Central memory CD8-positive, alpha-beta T cell (primary cell): ENCODE measurements around the gene OGFRL1.

Experiments used
- ATAC-seq: fragments of 150-1000 bp; cut with Tn5 transposase; replicated peaks from 2 replicates; pipeline ENCODE4 v1.10.0; 2022; ENCODE audit warnings: mild to moderate bottlenecking, moderate FRiP score, moderate number of reproducible peaks; ENCODE audit not compliant: poor library complexity, severe bottlenecking; ENCODE audit errors: extremely low read depth
- DNase-seq, 2 donors: peaks; one replicate each; pipeline ENCODE4 v3.0.0; 2021; ENCODE audit warnings: low spot score in 2 of 2
- H3K27ac Mint-ChIP-seq: one replicate; pipeline ENCODE4 v1.8.0; 2022; ENCODE audit warnings: low read depth, mild to moderate bottlenecking, moderate library complexity, mixed read lengths
- H3K27me3 Mint-ChIP-seq: one replicate; pipeline ENCODE4 v1.8.0; 2022; ENCODE audit warnings: mixed read lengths
- H3K36me3 Mint-ChIP-seq: one replicate; pipeline ENCODE4 v1.8.0; 2022; ENCODE audit warnings: mild to moderate bottlenecking, moderate library complexity, mixed read lengths; ENCODE audit not compliant: insufficient read depth
- H3K4me1 Mint-ChIP-seq: one replicate; pipeline ENCODE4 v1.8.0; 2022; ENCODE audit warnings: mixed read lengths
- H3K4me3 Mint-ChIP-seq: one replicate; pipeline ENCODE4 v1.8.0; 2022; ENCODE audit warnings: mild to moderate bottlenecking, moderate library complexity, mixed read lengths
- H3K9me3 Mint-ChIP-seq: one replicate; pipeline ENCODE4 v1.8.0; 2022; ENCODE audit warnings: mixed read lengths

Gene OGFRL1

DNA sequence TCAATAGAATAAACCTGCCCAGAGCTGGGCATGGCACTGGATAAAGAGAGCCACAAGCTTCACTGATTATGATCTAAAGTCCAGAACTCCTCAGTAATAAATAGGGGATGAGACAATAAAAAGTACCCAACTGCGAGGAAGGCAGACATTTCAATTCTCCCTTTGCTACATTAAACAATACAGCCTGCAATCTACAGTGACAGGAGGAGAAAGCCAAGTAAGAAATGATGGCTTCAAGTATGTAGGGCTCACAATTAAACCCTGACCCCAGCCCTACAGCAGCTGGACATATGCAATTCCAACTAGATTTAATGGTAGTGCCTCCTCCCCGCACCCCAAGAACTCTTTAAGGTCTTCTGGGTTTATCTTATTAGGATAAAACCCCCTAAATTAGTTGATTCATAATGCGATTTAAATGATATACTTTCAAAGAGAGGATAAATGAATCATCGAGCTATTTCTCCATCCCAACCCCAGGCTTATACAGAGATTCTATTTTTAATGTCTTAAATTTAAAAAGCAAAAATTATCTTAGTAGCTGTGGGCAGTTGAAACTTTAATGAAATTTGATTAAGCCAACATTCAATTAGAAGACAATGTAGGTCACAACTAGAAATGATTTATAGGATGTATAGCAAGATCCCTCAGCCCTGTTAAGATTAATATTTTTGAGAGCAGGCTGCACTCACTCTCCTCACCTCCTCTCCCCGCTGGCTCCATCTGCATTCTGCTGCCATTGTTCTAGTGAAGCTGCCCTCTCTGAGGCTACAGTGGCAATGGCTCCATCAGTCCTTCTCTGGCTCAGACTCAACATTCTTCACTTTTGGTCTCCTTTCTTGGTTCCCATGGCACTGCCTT, 57.1 kb downstream of the OGFRL1 start:
- H3K9me3 Mint-ChIP-seq: no peaks in the 10 kb centered on the region
- H3K27me3 Mint-ChIP-seq: peaks cover 28% of the 10 kb centered on the region
- ATAC-seq: no peak
- no peak overlapping the region for H3K27ac Mint-ChIP-seq
- DNase-seq: no peak
- H3K4me3 Mint-ChIP-seq: no peak overlapping the region
- no peaks in the 10 kb centered on the region for H3K36me3 Mint-ChIP-seq
- no peaks in the 10 kb centered on the region for H3K4me1 Mint-ChIP-seq

DNA sequence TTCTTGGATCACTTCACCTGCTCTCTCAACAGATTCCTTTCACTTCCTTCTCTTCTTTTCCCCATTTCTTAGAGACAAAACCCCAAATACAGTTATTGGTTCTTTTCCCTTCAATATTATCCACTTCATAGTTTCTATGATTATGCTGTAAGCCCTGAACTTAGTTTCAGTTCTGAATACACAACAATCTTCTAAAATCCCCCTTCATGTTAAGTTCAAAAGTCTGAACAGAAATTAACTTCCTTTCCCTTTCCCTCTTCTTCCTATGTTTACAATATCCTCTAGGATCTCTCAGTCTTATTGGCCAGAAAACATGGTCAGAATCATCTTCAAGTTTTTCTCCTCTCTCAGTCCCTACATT, 57.7 kb downstream of the OGFRL1 start:
- DNase-seq: no peak
- Mint-ChIP-seq H3K27me3 (peaks cover 28% of the 10 kb centered on the region), H3K4me1 (no peaks in the 10 kb centered on the region), H3K4me3 (no peak overlapping the region), H3K36me3 (no peaks in the 10 kb centered on the region), H3K27ac (no peak overlapping the region), H3K9me3 (no peaks in the 10 kb centered on the region)
- ATAC-seq: no peak

DNA sequence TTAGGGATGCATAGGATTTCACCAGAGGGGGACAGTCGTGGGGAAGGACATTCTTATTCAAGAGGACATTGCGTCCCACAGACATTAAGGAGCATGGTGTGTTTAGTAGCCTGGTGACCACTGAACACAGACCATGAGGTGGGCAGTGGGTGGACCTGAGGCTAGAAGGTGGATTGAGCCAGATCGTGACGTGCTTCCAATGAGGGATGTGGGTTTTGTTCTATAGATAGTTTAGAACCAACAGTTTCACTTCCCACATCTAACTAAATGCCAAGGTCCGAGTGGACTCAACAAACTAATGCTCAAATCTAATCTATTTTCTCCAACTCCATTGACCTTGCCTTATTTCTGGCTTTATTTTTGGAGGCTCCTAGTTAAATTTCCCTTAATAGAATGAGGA, 58.5 kb downstream of the OGFRL1 start:
- Mint-ChIP-seq H3K9me3 (no peaks in the 10 kb centered on the region), H3K36me3 (no peaks in the 10 kb centered on the region), H3K27ac (no peak overlapping the region), H3K27me3 (peaks cover 28% of the 10 kb centered on the region), H3K4me3 (no peak overlapping the region), H3K4me1 (no peaks in the 10 kb centered on the region)
- ATAC-seq: no peak
- no peak for DNase-seq

DNA sequence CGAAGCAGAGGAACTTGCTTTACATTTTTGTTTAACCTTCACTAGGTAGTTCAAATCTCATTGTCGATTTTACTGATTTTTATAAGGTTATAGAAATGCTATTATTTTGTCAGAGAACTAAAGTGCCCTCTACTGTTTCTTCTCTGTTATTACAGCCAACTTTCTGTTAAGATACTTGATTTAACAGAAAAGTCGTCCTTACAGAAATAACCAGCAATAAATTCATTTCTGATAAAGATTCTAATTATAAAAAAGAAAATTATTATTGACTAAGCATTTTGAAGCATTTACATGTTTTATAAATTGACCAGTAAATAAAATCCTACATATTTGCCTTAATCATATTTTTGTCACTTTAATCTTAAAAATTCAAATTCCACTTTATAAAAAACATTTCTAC, 60.8 kb downstream of the OGFRL1 start:
- Mint-ChIP-seq H3K27me3 (peaks cover 20% of the 10 kb centered on the region), H3K27ac (no peak overlapping the region), H3K4me1 (no peaks in the 10 kb centered on the region), H3K9me3 (no peaks in the 10 kb centered on the region), H3K4me3 (no peak overlapping the region), H3K36me3 (no peaks in the 10 kb centered on the region)
- ATAC-seq (no peak), DNase-seq (no peak)

DNA sequence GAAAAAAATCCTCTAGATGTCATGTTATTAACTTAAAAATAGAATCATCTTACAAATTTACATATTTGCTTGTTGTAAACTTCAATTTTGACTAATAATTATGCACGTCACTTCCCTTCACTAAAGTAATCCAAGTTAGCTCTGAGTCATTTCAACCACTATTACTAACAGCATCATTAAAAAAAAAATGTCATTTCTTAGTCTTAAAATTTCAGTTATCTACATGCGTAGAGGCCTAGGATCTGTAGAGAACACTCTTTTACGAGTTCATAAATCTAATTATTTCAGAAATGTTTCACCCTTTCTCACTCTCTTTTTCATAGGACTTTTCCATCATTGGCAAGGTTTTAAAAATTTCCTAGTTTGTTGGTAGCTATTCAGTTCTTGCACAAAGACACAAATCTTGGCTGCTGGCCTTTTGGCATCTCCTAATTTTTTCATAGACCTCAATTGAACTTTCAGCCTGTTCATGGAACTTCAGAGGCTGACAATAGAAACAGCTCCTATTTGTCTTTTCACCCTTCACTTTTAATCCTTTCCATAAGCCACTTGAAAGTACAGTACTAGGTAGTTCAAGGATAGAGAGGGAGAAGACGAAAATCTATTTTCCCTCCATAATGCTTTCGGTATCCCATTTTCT, 61.5 kb downstream of the OGFRL1 start:
- Mint-ChIP-seq H3K4me1 (no peaks in the 10 kb centered on the region), H3K27me3 (peaks cover 13% of the 10 kb centered on the region), H3K27ac (no peak overlapping the region), H3K4me3 (no peak overlapping the region), H3K9me3 (no peaks in the 10 kb centered on the region), H3K36me3 (no peaks in the 10 kb centered on the region)
- DNase-seq (no peak), ATAC-seq (no peak)

DNA sequence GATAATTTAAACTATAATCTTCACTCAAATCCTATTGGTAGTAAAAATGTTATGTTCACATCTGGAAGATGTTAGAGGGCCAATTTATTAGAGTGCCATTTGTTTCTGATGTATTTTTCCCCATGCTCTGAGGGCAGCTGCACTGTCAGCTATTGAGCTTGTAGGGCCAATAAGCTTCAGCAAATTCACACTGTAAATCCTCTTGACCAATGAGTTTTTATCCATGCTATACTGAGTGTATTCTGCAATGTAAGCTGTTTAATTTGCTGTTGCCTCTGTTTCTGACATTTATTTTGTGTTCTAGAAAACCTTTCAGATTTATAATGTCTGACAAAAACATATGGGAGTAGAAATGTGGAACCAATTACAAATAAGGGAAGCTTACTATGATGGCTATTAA, 62.6 kb downstream of the OGFRL1 start:
- Mint-ChIP-seq H3K27me3 (peaks cover 8% of the 10 kb centered on the region), H3K27ac (no peak overlapping the region), H3K4me1 (no peaks in the 10 kb centered on the region), H3K36me3 (no peaks in the 10 kb centered on the region), H3K4me3 (no peak overlapping the region), H3K9me3 (no peaks in the 10 kb centered on the region)
- DNase-seq (no peak), ATAC-seq (no peak)
